A673 (cell line): ENCODE results near the gene RFTN1. TPM values are rescaled to one million over a fixed set of nuclear protein-coding genes. Genes with fewer than 3 reads are reported as not detected.

ENCODE experiments used
- BruUV-seq: library from RNA; stranded (reverse); fragments of 400-500 nt; replicated peaks from 2 replicates; lab custom pipeline; 2021; lab: Mats Ljungman, UMichigan
- CTCF ChIA-PET: fragments of 300-600 bp; sonication (Branson Sonifier 250); formaldehyde crosslinking; loops from one replicate; lab custom pipeline; 2022; ENCODE audit warnings: antibody characterized with exemption; lab: Charles Lee
- POLR2A ChIA-PET: fragments of 300-600 bp; sonication (Branson Sonifier 250); formaldehyde crosslinking; loops from one replicate; lab custom pipeline; 2022; ENCODE audit warnings: antibody characterized with exemption; ENCODE audit not compliant: low non-redundant PET; lab: Charles Lee
- DNase-seq: peaks from one replicate; pipeline ENCODE4 v3.0.0-alpha.2; 2015; ENCODE audit warnings: low spot score
- H3K27ac ChIP-seq: fragments of 200-600 bp; sonication (generic); 2 replicates; pipeline ENCODE4 v1.5.1; 2016; ENCODE audit warnings: mixed run types, low read depth, mild to moderate bottlenecking, mixed read lengths, antibody characterized with exemption, low read length; ENCODE audit not compliant: poor library complexity, severe bottlenecking
- H3K27me3 ChIP-seq: fragments of 200-600 bp; sonication (generic); replicated peaks from 2 replicates; pipeline ENCODE4 v1.6.1; 2017; ENCODE audit warnings: mixed run types, low read depth, mild to moderate bottlenecking, mixed read lengths, antibody characterized with exemption, low read length; ENCODE audit not compliant: insufficient read depth, poor library complexity
- H3K36me3 ChIP-seq: fragments of 200-600 bp; sonication (generic); 2 replicates; pipeline ENCODE4 v1.6.1; 2016; ENCODE audit warnings: mixed run types, mild to moderate bottlenecking, mixed read lengths, antibody characterized with exemption, low read length; ENCODE audit not compliant: insufficient read depth, poor library complexity, severe bottlenecking
- H3K4me1 ChIP-seq: fragments of 200-600 bp; sonication (generic); 2 replicates; pipeline ENCODE4 v1.6.1; 2017; ENCODE audit warnings: mixed run types, mild to moderate bottlenecking, mixed read lengths, antibody characterized with exemption, low read length; ENCODE audit not compliant: insufficient read depth, poor library complexity, severe bottlenecking
- H3K4me3 ChIP-seq: fragments of 200-600 bp; sonication (generic); 2 replicates; pipeline ENCODE4 v1.5.1; 2016; ENCODE audit warnings: low read depth, mixed run types, mild to moderate bottlenecking, mixed read lengths, low read length; ENCODE audit not compliant: poor library complexity, severe bottlenecking
- H3K9me3 ChIP-seq: fragments of 200-600 bp; sonication (generic); 2 replicates; pipeline ENCODE4 v1.6.1; 2016; ENCODE audit warnings: mixed run types, low read depth, mild to moderate bottlenecking, mixed read lengths, antibody characterized with exemption, low read length; ENCODE audit not compliant: poor library complexity, severe bottlenecking
- EZH2 ChIP-seq: fragments of 200-600 bp; sonication (generic); IDR thresholded peaks from 2 replicates; pipeline ENCODE4 v1.6.1; 2017; ENCODE audit warnings: borderline replicate concordance, low read depth, mild to moderate bottlenecking, mixed read lengths, antibody characterized with exemption, low read length; ENCODE audit not compliant: poor library complexity, severe bottlenecking
- intact Hi-C: fragments of 100-400 bp; cut with micrococcal nuclease; formaldehyde crosslinking; loops from one replicate; pipeline ENCODE4 v1.10.0; 2022; ENCODE audit not compliant: unreplicated experiment
- total RNA-seq: library from RNA; stranded (reverse); gene quantifications from 2 replicates; pipeline ENCODE4 v1.2.3, GENCODE V29; 2021
- TF ChIP-seq, protein P1 (sequence below): fragments of 300-800, 200-600 bp; sonication (generic); conservative IDR thresholded peaks from 2 replicates; pipeline ENCODE4 v1.5.1; 2017; ENCODE audit warnings: low read depth, mild to moderate bottlenecking, antibody characterized with exemption, low read length, moderate library complexity, mixed read lengths

Gene RFTN1
- total RNA-seq, 1 experiment from 2014 or later = 0.60 TPM

DNA sequence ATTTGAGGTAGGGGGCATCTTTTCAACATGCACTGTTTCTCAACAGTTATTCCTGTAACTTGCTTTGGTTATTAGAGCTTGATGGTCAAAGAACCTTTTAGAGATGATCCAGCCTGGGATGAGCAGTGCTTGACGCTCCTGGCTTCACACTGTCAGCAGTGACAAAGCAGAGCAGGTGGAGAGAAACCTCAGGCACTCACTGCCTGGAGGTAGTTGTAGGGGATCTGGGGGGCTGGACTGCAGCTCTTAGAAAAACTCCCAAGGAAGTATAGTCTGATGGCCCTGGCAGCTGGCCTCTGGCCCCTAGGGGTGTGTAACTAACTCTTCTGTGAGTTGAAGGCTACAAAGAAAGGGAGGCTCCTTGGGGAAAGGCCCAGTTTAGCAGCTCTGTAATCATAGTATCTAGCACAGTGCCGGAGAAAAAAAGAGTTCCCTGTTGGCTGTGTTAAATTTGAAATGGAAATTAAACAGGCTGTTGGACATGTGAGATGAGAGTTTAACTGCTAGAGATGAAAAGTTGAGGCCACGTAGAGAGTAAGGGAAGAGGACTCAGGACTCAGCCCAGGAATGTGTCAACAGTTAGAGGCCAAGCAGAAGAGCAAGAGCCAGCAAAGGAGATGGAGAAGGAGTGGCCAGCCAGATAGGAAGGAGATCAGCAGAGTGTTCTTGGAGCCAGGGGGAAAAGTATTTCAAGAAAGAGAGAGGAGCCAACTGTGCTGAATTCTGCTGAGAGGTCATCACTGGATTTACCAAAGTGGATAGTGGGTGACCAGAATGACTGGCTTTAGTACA, 234.3 kb downstream of the RFTN1 start:
- no peak overlapping the region for H3K4me3 ChIP-seq
- no peaks in the 10 kb centered on the region for H3K36me3 ChIP-seq
- no peaks in the 10 kb centered on the region for H3K27me3 ChIP-seq
- no peak overlapping the region for H3K27ac ChIP-seq
- no peaks in the 10 kb centered on the region for H3K9me3 ChIP-seq
- BruUV-seq = no TSS peak
- H3K4me1 ChIP-seq = no peaks in the 10 kb centered on the region
- no peak for DNase-seq
- no peak for TF ChIP-seq EZH2
- TF ChIP-seq, protein P1, sequence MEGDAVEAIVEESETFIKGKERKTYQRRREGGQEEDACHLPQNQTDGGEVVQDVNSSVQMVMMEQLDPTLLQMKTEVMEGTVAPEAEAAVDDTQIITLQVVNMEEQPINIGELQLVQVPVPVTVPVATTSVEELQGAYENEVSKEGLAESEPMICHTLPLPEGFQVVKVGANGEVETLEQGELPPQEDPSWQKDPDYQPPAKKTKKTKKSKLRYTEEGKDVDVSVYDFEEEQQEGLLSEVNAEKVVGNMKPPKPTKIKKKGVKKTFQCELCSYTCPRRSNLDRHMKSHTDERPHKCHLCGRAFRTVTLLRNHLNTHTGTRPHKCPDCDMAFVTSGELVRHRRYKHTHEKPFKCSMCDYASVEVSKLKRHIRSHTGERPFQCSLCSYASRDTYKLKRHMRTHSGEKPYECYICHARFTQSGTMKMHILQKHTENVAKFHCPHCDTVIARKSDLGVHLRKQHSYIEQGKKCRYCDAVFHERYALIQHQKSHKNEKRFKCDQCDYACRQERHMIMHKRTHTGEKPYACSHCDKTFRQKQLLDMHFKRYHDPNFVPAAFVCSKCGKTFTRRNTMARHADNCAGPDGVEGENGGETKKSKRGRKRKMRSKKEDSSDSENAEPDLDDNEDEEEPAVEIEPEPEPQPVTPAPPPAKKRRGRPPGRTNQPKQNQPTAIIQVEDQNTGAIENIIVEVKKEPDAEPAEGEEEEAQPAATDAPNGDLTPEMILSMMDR = no peak
- ChIA-PET CTCF (no interaction called here), POLR2A (no interaction called here)
- intact Hi-C loops = no loop called here

DNA sequence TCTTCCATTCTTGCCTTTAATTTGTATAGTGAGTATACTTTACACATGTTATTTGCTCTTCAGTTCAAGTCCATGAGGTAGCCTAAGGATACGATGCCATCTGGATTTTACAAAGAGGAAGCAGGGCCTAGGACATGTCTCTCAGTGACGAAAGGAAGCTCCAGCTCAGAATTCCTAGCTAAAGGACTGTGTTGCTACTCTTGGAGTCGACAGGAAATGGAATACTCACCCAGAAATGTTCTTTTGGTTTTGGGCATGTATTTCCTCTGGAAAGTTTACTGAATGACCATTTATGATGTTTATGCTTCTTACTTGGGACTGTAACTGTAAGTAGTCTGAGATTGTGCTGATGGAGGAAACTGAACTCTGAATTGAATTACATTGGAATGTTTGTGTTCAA, 236.0 kb downstream of the RFTN1 start:
- no peak overlapping the region for H3K4me3 ChIP-seq
- H3K4me1 ChIP-seq = no peaks in the 10 kb centered on the region
- ChIA-PET POLR2A (no interaction called here), CTCF (no interaction called here)
- DNase-seq = no peak
- no peaks in the 10 kb centered on the region for H3K27me3 ChIP-seq
- no peaks in the 10 kb centered on the region for H3K9me3 ChIP-seq
- peaks cover 7% of the 10 kb centered on the region for H3K36me3 ChIP-seq
- intact Hi-C loops = no loop called here
- H3K27ac ChIP-seq = no peak overlapping the region
- no TSS peak for BruUV-seq
- TF ChIP-seq EZH2 = no peak
- TF ChIP-seq, protein P1 = no peak

DNA sequence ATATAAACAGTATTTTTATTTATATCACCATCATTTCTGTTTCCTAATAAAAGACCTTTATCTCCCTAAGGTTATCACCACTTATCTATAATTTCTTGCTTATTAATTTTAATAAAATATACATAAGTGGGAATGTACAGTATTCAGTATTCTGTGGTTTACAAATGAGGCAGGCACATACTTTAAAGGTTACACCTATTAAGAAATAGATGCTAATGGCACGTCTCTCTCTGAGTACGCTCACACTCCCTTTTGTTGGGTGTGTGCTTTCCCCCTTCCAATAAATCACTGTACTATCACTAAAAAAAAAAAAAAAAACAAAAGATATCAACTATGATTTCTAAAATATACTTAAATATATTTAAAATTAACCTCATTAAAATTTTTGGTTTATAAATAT, 239.6 kb downstream of the RFTN1 start:
- ChIA-PET POLR2A (no interaction called here), CTCF (no interaction called here)
- no peaks in the 10 kb centered on the region for H3K27me3 ChIP-seq
- intact Hi-C loops = no loop called here
- H3K27ac ChIP-seq = no peak overlapping the region
- BruUV-seq = no TSS peak
- no peaks in the 10 kb centered on the region for H3K4me1 ChIP-seq
- H3K9me3 ChIP-seq = no peaks in the 10 kb centered on the region
- TF ChIP-seq, protein P1 = no peak
- TF ChIP-seq EZH2 = no peak
- H3K4me3 ChIP-seq = no peak overlapping the region
- no peak for DNase-seq
- peaks cover 29% of the 10 kb centered on the region for H3K36me3 ChIP-seq
